Mesodermal cell (in vitro differentiated cells): ENCODE data around the gene ZNF320.
"Not testable (repeated sequence)": the region's sequence is repeated elsewhere in the genome, so short reads cannot be mapped to it uniquely, and the experiment has no call there.

Source experiments
- H3K27ac ChIP-seq: 2 replicates; pipeline ENCODE4 v1.7.0; 2013; ENCODE audit warnings: mild to moderate bottlenecking, low read depth, low read length, moderate library complexity; ENCODE audit not compliant: severe bottlenecking
- H3K36me3 ChIP-seq: 2 replicates; pipeline ENCODE4 v1.7.1; 2013; ENCODE audit warnings: mild to moderate bottlenecking, low read length, moderate library complexity; ENCODE audit not compliant: control insufficient read depth, insufficient read depth
- H3K4me1 ChIP-seq: one replicate; pipeline ENCODE4 v1.7.1; 2013; ENCODE audit warnings: mild to moderate bottlenecking, low read length; ENCODE audit not compliant: insufficient read depth, control insufficient read depth, poor library complexity, severe bottlenecking
- H3K4me3 ChIP-seq: 2 replicates; pipeline ENCODE4 v1.7.0; 2013; ENCODE audit warnings: low read length, control low read depth, mild to moderate bottlenecking; ENCODE audit not compliant: insufficient read depth, poor library complexity, severe bottlenecking; ENCODE audit errors: extremely low read depth
- H3K9me3 ChIP-seq: 2 replicates; pipeline ENCODE4 v1.7.1; 2013; ENCODE audit warnings: mild to moderate bottlenecking, low read length, moderate library complexity; ENCODE audit not compliant: control insufficient read depth
- WGBS, 2 experiments: methylation state at CpG; one replicate each; pipeline ENCODE4 v1.1.5; 2013; ENCODE audit warnings: missing lambda C conversion rate in 2 of 2; ENCODE audit not compliant: insufficient coverage in 2 of 2; 5-methylcytosine and 5-hydroxymethylcytosine counted together

ZNF320 gene

GRCh38 chr19:52941523-52941922 is 44.1 kb upstream of the ZNF320 start:
- not testable (repeated sequence) for H3K36me3 ChIP-seq, H3K4me1 ChIP-seq, H3K9me3 ChIP-seq
- H3K27ac ChIP-seq: peak overlapping the region; percentile 91
- 73 to 83% methylated on average over 1 of the region's 2 CpGs for WGBS, 2 experiments
- H3K4me3 ChIP-seq: peak overlapping the region; percentile 73

DNA sequence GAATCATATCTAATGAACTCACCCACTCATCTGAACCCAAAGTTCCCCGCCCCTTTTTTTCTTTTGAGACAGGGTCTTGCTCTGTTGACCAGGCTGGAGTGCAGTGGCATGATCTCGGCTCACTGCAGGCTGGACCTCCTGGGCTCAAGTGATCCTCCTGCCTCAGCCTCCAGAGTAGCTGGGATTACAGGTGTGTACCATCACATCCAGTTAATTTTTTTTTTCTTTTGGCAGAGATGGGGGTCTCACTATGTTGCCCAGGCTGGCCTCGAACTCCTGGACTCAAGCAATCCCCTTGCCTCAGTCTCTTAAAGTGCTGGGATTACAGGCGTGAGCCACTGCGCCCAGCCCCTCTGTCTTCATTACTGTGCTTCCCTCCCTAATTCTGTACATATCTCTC is 43.5 kb upstream of the ZNF320 start:
- H3K9me3 ChIP-seq, H3K27ac ChIP-seq, H3K4me3 ChIP-seq, H3K4me1 ChIP-seq, H3K36me3 ChIP-seq: not testable (repeated sequence)
- WGBS, 2 experiments: 85 to 90% methylated on average over 4 to 5 of the region's 5 CpGs

- 100% methylated on average over 3 of the region's 5 CpGs; no CpG with 5 or more reads in 1 of the 2 experiments for WGBS, 2 experiments
- no peak overlapping the region for H3K4me3 ChIP-seq
- H3K27ac ChIP-seq: no peak overlapping the region
- H3K4me1 ChIP-seq: peaks cover 6% of the 10 kb centered on the region
- peaks cover 23% of the 10 kb centered on the region for H3K36me3 ChIP-seq
- no peaks in the 10 kb centered on the region for H3K9me3 ChIP-seq
Measured at GRCh38 chr19:52938761-52939160, 41.3 kb upstream of the ZNF320 start.

GRCh38 chr19:52936954-52937325 is 39.5 kb upstream of the ZNF320 start:
- Histone ChIP-seq H3K9me3 (no peaks in the 10 kb centered on the region), H3K27ac (peak overlapping the region; percentile 2), H3K4me3 (no peak overlapping the region), H3K4me1 (peaks cover 6% of the 10 kb centered on the region), H3K36me3 (peaks cover 24% of the 10 kb centered on the region)
- 90 to 95% methylated on average over 2 to 3 of the region's 7 CpGs for WGBS, 2 experiments

DNA sequence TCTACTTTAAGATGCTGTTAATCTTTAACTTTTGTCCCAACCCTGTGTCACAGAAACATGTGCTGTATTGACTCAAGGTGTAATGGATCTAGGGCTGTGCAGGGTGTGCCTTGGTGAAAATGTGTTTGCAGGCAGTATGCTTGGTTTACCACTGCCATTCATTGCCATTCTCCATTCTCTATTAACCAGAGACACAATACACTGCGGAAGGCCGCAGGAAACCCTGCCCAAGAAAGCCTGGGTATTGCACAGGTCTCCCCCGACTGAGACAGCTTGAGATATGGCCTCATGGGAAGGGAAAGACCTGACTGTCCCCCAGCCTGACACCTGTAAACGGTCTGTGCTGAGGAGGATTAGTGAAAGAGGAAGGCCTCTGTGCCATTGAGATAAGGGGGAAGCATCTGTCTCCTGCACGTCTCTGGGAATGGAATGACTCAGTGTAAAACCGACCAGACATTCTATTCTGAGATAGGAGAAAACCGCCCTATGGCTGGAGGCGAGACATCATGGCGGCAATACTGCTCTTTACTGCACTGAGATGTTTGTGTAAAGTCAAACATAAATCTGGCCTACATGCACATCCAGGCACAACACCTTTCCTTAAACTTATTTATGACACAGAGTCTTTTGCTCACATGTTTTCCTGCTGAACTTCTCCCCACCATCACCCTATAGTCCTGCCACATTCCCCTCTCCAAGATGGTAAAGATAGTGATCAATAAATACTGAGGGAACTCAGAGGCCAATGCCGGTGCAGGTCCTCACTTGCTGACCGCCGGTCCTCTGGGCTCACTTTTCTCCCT is 38.9 kb upstream of the ZNF320 start:
- Histone ChIP-seq H3K36me3 (peaks cover 24% of the 10 kb centered on the region), H3K9me3 (no peaks in the 10 kb centered on the region), H3K4me3 (no peak overlapping the region), H3K4me1 (peaks cover 6% of the 10 kb centered on the region), H3K27ac (peak overlapping the region; percentile 51)
- 86 to 88% methylated on average over 8 to 10 of the region's 12 CpGs for WGBS, 2 experiments

- no peaks in the 10 kb centered on the region for H3K9me3 ChIP-seq
- 90 to 91% methylated on average over 4 to 7 of the region's 8 CpGs for WGBS, 2 experiments
- no peak overlapping the region for H3K27ac ChIP-seq
- H3K36me3 ChIP-seq: peaks cover 24% of the 10 kb centered on the region
- peaks cover 6% of the 10 kb centered on the region for H3K4me1 ChIP-seq
- H3K4me3 ChIP-seq: no peak overlapping the region
Measured at GRCh38 chr19:52935434-52935833, 38.0 kb upstream of the ZNF320 start.

DNA sequence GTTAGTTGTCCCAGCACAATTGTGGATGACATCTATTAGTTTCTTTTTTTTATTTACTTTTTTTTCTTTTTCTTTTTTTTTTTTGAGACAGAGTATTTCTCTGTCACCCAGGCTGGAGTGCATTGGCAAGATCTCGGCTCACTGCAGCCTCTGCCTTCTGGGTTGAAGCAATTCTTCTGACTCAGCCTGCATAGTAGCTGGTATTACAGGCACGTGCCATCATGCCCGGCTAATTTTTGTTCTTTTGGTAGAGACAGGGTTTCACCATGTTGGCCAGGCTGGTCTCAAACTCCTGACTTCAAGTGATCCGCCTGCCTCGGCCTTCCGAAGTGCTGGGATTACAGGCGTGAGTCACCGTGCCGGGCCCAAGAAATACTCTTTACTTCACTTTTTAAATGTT is 27.2 kb upstream of the ZNF320 start:
- WGBS, 2 experiments: 90 to 95% methylated on average over 3 to 4 of the region's 9 CpGs
- not testable (repeated sequence) for H3K4me1 ChIP-seq, H3K9me3 ChIP-seq, H3K4me3 ChIP-seq, H3K27ac ChIP-seq
- peaks cover 36% of the 10 kb centered on the region for H3K36me3 ChIP-seq

DNA sequence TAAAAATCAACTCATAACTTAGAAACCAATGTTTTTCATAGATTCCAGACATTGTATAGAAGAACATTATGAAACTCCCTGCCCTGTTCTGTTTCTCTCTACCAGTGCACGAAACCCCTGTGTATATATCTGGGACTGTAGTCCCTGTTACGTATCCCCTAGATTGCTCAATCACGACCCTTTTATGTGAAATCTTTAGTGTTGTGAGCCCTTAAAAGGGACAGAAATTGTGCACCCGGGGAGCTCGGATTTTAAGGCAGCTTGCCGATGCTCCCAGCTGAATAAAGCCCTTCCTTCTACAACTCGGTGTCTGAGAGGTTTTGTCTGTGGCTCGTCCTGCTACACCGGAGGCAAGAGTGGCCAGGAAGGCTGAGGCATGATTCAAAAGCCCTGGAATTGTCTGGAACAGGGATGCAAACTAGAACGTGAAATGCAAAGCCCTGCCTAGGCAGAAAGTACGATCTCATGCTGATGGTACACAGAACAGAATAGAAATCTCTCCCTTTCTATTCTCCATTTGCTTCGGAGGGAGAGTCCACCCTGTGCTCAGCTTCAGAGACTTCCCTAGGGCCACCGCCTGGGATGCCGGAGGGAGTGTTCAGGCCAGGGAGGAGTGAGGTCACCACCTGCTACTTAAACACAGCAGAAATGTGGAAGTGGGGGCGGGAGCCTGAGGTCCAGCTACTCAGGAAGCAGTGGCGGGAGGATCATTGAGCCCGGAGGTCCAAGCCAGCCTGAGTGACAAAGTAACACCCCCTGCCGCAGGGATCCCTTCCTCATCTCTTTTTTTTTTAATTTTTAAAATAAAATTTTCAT is 26.6 kb upstream of the ZNF320 start:
- Histone ChIP-seq H3K27ac (no peak overlapping the region), H3K4me1 (no peaks in the 10 kb centered on the region), H3K4me3 (peak overlapping the region; percentile 57), H3K36me3 (peaks cover 30% of the 10 kb centered on the region), H3K9me3 (peaks cover 2% of the 10 kb centered on the region)
- WGBS, 2 experiments: 79 to 88% methylated on average over 11 to 14 of the region's 18 CpGs

DNA sequence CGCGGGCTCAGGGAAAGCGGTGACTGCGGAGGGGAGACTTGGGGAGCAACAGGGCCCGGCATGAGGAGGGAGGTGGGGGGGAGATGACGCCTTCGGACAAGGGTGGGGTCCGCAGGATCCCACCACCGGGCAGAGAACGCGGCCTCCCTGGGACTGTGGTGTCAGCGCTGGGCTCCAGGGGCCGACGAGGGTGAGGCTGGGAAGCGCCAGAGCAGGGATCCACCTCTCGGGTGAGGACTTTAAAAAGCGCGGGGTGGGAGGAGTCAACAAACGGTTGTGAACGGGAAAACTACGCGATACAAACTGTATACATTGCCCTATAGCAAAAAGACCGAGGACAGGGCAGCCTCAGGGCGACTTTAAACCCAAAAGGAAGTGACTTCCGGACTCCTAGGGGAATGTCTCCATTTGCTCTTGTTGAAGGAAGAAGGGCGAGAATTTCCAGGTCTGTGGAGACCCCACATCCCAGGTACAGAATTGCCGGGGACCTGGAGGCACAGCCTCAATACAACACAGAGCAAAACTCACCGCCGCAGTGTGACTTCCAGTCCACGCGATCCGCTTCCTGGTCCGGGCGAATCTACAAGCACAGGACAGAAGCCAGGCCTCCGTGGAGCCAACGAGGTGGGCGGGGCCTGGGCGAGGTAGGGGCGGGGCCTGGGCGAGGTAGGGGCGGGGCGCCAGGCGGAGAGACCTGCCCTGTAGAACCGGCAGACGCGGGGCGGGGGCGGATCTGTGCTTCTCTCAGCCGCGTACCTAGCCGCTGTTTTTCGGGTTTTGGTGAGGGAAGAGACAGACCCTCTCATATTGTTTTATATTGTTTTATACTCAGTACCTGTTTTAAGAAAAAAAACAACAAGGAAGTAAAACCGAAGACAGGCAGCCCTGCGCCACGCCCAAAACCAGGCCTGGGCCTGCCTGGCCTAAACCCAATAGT is 25.7 kb upstream of the ZNF320 start, which contains the start of gene ZNF888:
ZNF888 (minus strand) TSS at position 588 of the 937 bp plus-strand sequence. CDS start 5,555 bp downstream, outside the sequence.
- Histone ChIP-seq H3K9me3 (peaks cover 2% of the 10 kb centered on the region), H3K27ac (peak within 1 kb of the TSS; percentile 91), H3K36me3 (peaks cover 22% of the 10 kb centered on the region), H3K4me1 (no peaks in the 10 kb centered on the region), H3K4me3 (peak within 1 kb of the TSS; percentile 57)
- 1 to 4% methylated on average over 20 to 29 of the region's 55 CpGs for WGBS, 2 experiments

GRCh38 chr19:52917531-52917930 is 20.1 kb upstream of the ZNF320 start:
- Histone ChIP-seq H3K4me1 (no peaks in the 10 kb centered on the region), H3K36me3 (peaks cover 50% of the 10 kb centered on the region), H3K27ac (no peak overlapping the region), H3K4me3 (no peak overlapping the region), H3K9me3 (no peaks in the 10 kb centered on the region)
- 100% methylated on average over 4 of the region's 5 CpGs; no CpG with 5 or more reads in 1 of the 2 experiments for WGBS, 2 experiments
